T-helper 2 cell (primary cell): ENCODE measurements around the gene SBNO2.
A peak's percentile ranks its signal among the peaks of the same experiment; 100 is the strongest.

ENCODE experiments used
- DNase-seq, 5 experiments: peaks; one replicate each; pipeline versions ENCODE4 v3.0.0 to v3.0.0-alpha.2; 2012 to 2022

Gene SBNO2

GRCh38 chr19:1087813-1088415, 86.2 kb downstream of the SBNO2 start:
- DNase-seq = peak in 2 of 5 experiments; percentile 54 to 75

- no peak for DNase-seq
These were observed 87.5 kb downstream of the SBNO2 start for GRCh38 chr19:1086613-1087012.

- no peak for DNase-seq
These were observed 88.2 kb downstream of the SBNO2 start for GRCh38 chr19:1085676-1086442.

GRCh38 chr19:1085053-1085658, 88.9 kb downstream of the SBNO2 start:
- DNase-seq = no peak

GRCh38 chr19:1084024-1084868, 89.8 kb downstream of the SBNO2 start:
- DNase-seq = no peak

- no peak for DNase-seq
These were observed 90.9 kb downstream of the SBNO2 start for GRCh38 chr19:1082928-1083816.

GRCh38 chr19:1082165-1082927, 91.7 kb downstream of the SBNO2 start:
- peak; percentile 54 to 92 (median 85) for DNase-seq

- peak in 1 of 5 experiments; percentile 6 for DNase-seq
These were observed 92.5 kb downstream of the SBNO2 start for GRCh38 chr19:1081301-1082164.

GRCh38 chr19:1080360-1081161, 93.5 kb downstream of the SBNO2 start:
- DNase-seq = peak in 1 of 5 experiments; percentile 4

GRCh38 chr19:1079566-1080111, 94.4 kb downstream of the SBNO2 start:
- DNase-seq = peak in 4 of 5 experiments; percentile 41 to 94 (median 54)

- peak; percentile 76 to 99 (median 92) for DNase-seq
These were observed 97.1 kb downstream of the SBNO2 start for GRCh38 chr19:1076951-1077350.

- DNase-seq = peak in 1 of 5 experiments; percentile 2
These were observed 98.1 kb downstream of the SBNO2 start for GRCh38 chr19:1076046-1076386.

- peak; percentile 60 to 95 (median 94) for DNase-seq
These were observed 99.4 kb downstream of the SBNO2 start for GRCh38 chr19:1074544-1075283.

GRCh38 chr19:1073956-1074517, 100.0 kb downstream of the SBNO2 start:
- no peak for DNase-seq

- DNase-seq = no peak
These were observed 100.8 kb downstream of the SBNO2 start for GRCh38 chr19:1073063-1073955.

- DNase-seq = no peak
These were observed 101.6 kb downstream of the SBNO2 start for GRCh38 chr19:1072371-1073015.
